ENCODE measurements around the gene DIAPH1.

DIAPH1 gene

GRCh38 chr5:141485321-141486055 is 133.3 kb downstream of the DIAPH1 start:
- Histone ChIP-seq H3K9me3 (replicated peaks; ENCODE audit: insufficient read depth, low read length) (no peaks in the 10 kb centered on the region), H4K20me1 (ENCODE audit: insufficient read depth, low read length) (no peaks in the 10 kb centered on the region), H3F3A (ENCODE audit: insufficient read depth, low read length) (no peaks in the 10 kb centered on the region), H3K4me2 (ENCODE audit: low read depth, low read length) (no peak overlapping the region), H3K9me2 (replicated peaks; ENCODE audit: insufficient read depth, low read length) (no peaks in the 10 kb centered on the region), H3K4me3 (ENCODE audit: low read length) (no peak overlapping the region), H3K27ac (ENCODE audit: low read length) (no peak overlapping the region), H3K79me2 (ENCODE audit: low read length) (no peaks in the 10 kb centered on the region), H3K36me3 (replicated peaks; ENCODE audit: insufficient read depth, low read length) (no peaks in the 10 kb centered on the region), H3K4me1 (ENCODE audit: low read length) (no peaks in the 10 kb centered on the region), H2AFZ (ENCODE audit: low read length) (no peak overlapping the region), H3K27me3 (replicated peaks; ENCODE audit: insufficient read depth, low read length) (no peaks in the 10 kb centered on the region), H3K9ac (ENCODE audit: low read length) (no peak overlapping the region)
- TF ChIP-seq CTCF (IDR thresholded peaks at IDR 0.05; ENCODE audit: low read length): no peak
- TF ChIP-seq EZH2 (optimal IDR thresholded peaks at IDR 0.05; ENCODE audit: low read depth, low read length): no peak
- no peak for TF ChIP-seq EZH2phosphoT487 (IDR thresholded peaks at IDR 0.05; ENCODE audit: low read length)
- no peak for DNase-seq

DNA sequence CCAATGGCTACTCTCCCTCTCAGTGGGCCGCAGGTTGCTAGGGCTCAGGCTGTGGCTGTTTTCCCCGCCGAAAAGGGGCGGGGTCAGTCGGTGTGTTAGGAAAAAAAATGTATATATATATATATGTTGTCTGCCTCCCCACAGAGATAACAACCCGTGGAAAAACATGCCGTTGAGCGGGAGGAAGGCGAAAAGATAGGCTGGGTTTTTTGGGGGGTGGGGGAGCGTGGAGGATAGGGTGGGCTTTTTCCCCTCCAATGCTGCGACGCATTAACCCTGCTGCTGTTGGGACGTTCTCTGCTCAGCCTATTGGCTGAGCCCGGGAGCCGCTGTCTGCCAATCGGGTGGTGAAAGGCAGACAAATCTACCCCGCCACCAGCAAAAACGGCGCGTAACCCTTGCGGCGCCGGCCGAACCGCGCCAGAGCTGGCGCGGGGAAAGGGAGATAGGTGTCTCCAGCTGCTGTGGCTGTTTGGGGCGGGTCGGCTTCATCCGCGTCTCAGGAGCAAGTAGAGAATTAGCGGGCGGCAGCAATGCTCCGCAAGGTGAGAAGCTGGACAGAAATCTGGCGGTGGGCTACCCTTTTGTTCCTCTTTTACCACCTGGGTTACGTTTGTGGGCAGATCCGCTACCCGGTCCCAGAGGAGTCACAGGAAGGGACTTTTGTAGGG is 134.0 kb downstream of the DIAPH1 start, which contains the start of gene PCDHGC4:
PCDHGC4 (plus strand) TSS at position 390 of the 671 bp plus-strand sequence; CDS start at position 534, 144 bp downstream.
- no peaks in the 10 kb centered on the region for H4K20me1 ChIP-seq (ENCODE audit: insufficient read depth, low read length)
- DNase-seq: no peak
- H3K4me2 ChIP-seq (ENCODE audit: low read depth, low read length): no peak within 1 kb of the TSS
- H2AFZ ChIP-seq (ENCODE audit: low read length): no peak within 1 kb of the TSS
- TF ChIP-seq EZH2phosphoT487 (IDR thresholded peaks at IDR 0.05; ENCODE audit: low read length) (no peak), EZH2 (optimal IDR thresholded peaks at IDR 0.05; ENCODE audit: low read depth, low read length) (no peak), CTCF (IDR thresholded peaks at IDR 0.05; ENCODE audit: low read length) (no peak)
- no peaks in the 10 kb centered on the region for H3K9me2 ChIP-seq (replicated peaks; ENCODE audit: insufficient read depth, low read length)
- no peaks in the 10 kb centered on the region for H3K27me3 ChIP-seq (replicated peaks; ENCODE audit: insufficient read depth, low read length)
- H3K9ac ChIP-seq (ENCODE audit: low read length): no peak within 1 kb of the TSS
- no peaks in the 10 kb centered on the region for H3K36me3 ChIP-seq (replicated peaks; ENCODE audit: insufficient read depth, low read length)
- no peaks in the 10 kb centered on the region for H3K4me1 ChIP-seq (ENCODE audit: low read length)
- H3F3A ChIP-seq (ENCODE audit: insufficient read depth, low read length): no peaks in the 10 kb centered on the region
- no peaks in the 10 kb centered on the region for H3K79me2 ChIP-seq (ENCODE audit: low read length)
- H3K4me3 ChIP-seq (ENCODE audit: low read length): no peak within 1 kb of the TSS
- H3K27ac ChIP-seq (ENCODE audit: low read length): no peak within 1 kb of the TSS
- no peaks in the 10 kb centered on the region for H3K9me3 ChIP-seq (replicated peaks; ENCODE audit: insufficient read depth, low read length)

DNA sequence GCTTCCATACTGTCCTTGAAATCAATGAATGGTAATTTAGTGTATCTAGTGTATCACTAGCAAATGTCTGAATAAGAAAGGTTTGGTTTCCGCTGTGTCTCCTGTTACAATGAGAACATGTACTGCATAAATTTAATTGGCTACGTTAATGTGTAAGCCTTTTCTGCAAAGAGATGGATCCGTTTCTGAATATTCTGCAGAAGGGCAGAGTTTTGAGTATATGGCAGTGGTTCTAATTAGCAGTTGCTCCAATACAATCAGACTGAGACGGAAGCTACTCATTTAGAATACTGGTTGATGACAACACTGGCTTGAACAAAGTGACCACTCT is 134.5 kb downstream of the DIAPH1 start:
- Histone ChIP-seq H4K20me1 (ENCODE audit: insufficient read depth, low read length) (no peaks in the 10 kb centered on the region), H3K4me1 (ENCODE audit: low read length) (no peaks in the 10 kb centered on the region), H3K4me2 (ENCODE audit: low read depth, low read length) (no peak overlapping the region), H3K9me3 (replicated peaks; ENCODE audit: insufficient read depth, low read length) (no peaks in the 10 kb centered on the region), H3K9me2 (replicated peaks; ENCODE audit: insufficient read depth, low read length) (no peaks in the 10 kb centered on the region), H3K27me3 (replicated peaks; ENCODE audit: insufficient read depth, low read length) (no peaks in the 10 kb centered on the region), H3F3A (ENCODE audit: insufficient read depth, low read length) (no peaks in the 10 kb centered on the region), H3K36me3 (replicated peaks; ENCODE audit: insufficient read depth, low read length) (no peaks in the 10 kb centered on the region), H3K27ac (ENCODE audit: low read length) (no peak overlapping the region), H3K79me2 (ENCODE audit: low read length) (no peaks in the 10 kb centered on the region), H3K9ac (ENCODE audit: low read length) (no peak overlapping the region), H2AFZ (ENCODE audit: low read length) (no peak overlapping the region), H3K4me3 (ENCODE audit: low read length) (no peak overlapping the region)
- no peak for DNase-seq
- TF ChIP-seq EZH2 (optimal IDR thresholded peaks at IDR 0.05; ENCODE audit: low read depth, low read length) (no peak), EZH2phosphoT487 (IDR thresholded peaks at IDR 0.05; ENCODE audit: low read length) (no peak), CTCF (IDR thresholded peaks at IDR 0.05; ENCODE audit: low read length) (no peak)
